SJSA1 (cell line): ENCODE results near the gene FAM149B1. TPM values are rescaled to one million over a fixed set of nuclear protein-coding genes. Genes with fewer than 3 reads are reported as not detected.

Experiments used
- DNase-seq, 2 experiments: peaks; one replicate each; pipeline ENCODE4 v3.0.0-alpha.2; 2015 to 2020; ENCODE audit warnings: low spot score in 2 of 2, low read depth in 1 of 2
- H3K27ac ChIP-seq: fragments of 250-450 bp; sonication (Bioruptor Pico); 2 replicates; pipeline ENCODE4 v1.5.1; 2020; ENCODE audit warnings: mild to moderate bottlenecking, moderate library complexity
- H3K27me3 ChIP-seq: fragments of 250-450 bp; sonication (Bioruptor Pico); replicated peaks from 2 replicates; pipeline ENCODE4 v1.5.1; 2020; ENCODE audit warnings: mild to moderate bottlenecking, moderate library complexity
- H3K36me3 ChIP-seq: fragments of 250-450 bp; sonication (Bioruptor Pico); 2 replicates; pipeline ENCODE4 v1.5.1; 2020; ENCODE audit warnings: mild to moderate bottlenecking
- H3K4me1 ChIP-seq: fragments of 250-450 bp; sonication (Bioruptor Pico); replicated peaks from 2 replicates; pipeline ENCODE4 v1.6.1; 2021; ENCODE audit warnings: mild to moderate bottlenecking
- H3K4me3 ChIP-seq: fragments of 250-450 bp; sonication (Bioruptor Pico); 2 replicates; pipeline ENCODE4 v1.5.1; 2020; ENCODE audit warnings: mild to moderate bottlenecking
- H3K9me3 ChIP-seq: fragments of 250-450 bp; sonication (Bioruptor Pico); replicated peaks from 2 replicates; pipeline ENCODE4 v1.5.1; 2020; ENCODE audit warnings: mild to moderate bottlenecking
- total RNA-seq: library from RNA; depleted of rRNA; stranded (reverse); fragments of >200 nt; shearing (Covaris generic); gene quantifications from 2 replicates; pipeline ENCODE4 v1.2.3, GENCODE V29; 2014

FAM149B1 gene
- total RNA-seq, 1 experiment from 2014 or later: 15.4 TPM

DNA sequence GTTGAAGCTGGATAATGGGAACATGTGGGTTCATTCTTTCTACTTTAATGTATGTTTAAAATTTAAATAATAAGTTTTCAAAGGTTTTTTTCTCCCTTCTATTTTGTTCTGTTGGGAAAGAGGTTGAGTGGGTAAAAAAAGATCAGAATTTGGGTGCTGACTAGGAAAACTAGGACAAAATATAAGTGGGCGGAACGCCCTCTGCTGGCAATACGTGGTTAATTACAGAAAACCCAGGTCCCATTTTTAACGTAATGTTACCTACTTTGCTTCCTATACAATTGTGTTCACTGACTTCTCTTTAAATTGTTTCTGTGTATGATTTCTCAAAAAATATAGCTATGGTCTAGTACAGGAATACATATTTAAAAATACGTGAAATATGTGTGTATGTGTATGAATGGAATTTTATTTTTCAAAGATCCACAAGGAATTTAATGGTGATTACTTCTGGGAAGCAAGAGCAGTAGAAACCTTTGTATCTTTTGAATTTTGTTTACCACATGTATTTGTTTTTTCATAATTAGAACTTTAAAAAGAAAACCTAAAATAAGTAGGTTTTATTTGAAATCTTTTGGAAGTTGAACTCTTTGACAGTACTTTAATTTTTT lies 8.8 kb upstream of the FAM149B1 start:
- Histone ChIP-seq H3K27ac (no peak overlapping the region), H3K9me3 (0 out of 2 replicates have a peak, but pooled peaks cover 4% of the 10 kb centered on the region), H3K4me3 (no peak overlapping the region), H3K27me3 (no peaks in the 10 kb centered on the region), H3K4me1 (no peaks in the 10 kb centered on the region), H3K36me3 (peaks cover 71% of the 10 kb centered on the region)
- peak in 1 of 2 experiments; percentile 42 for DNase-seq

DNA sequence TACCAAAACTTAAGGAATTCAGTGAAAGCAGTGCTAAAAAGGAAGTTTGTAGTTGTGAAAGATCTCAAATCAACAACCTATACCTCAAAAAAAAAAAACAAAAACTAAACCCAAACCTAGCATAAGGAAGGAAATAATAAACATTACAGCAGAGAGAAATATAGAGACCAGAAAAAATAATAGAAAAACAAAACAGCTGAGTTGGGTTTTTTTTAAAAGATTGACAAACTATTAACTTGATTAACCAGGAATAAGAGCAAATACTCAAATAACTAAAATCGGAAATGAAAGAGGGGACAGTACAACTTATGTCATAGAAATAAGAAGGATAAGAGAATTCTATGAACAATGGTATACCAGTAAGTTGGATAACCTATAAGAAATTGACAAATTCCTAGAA lies 6.8 kb upstream of the FAM149B1 start:
- no peak for DNase-seq
- Histone ChIP-seq H3K4me3 (no peak overlapping the region), H3K36me3 (peaks cover 63% of the 10 kb centered on the region), H3K27me3 (no peaks in the 10 kb centered on the region), H3K4me1 (no peaks in the 10 kb centered on the region), H3K9me3 (0 out of 2 replicates have a peak, but pooled peaks cover 4% of the 10 kb centered on the region), H3K27ac (no peak overlapping the region)

DNA sequence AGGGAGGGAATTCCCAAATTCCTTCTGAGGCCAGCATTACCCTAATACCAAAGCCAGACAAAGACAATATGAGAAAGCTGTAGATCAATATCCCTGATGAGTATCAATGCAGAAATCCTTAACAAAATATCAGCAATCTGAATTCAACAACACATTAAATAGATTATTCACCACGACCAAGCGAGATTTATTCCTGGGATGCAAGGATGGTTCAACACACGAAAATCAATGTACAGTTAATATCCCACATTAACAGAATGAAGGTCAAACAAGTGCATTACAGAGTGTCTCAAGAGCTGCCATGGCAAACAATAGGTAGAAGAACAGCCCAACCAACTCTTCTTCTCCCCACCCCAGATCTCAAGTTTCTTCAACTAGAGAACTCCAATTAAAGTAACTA lies 6.3 kb upstream of the FAM149B1 start:
- Histone ChIP-seq H3K9me3 (peaks cover 4% of the 10 kb centered on the region; the same call in 1 of the 2 replicates), H3K36me3 (peaks cover 57% of the 10 kb centered on the region), H3K27me3 (no peaks in the 10 kb centered on the region), H3K4me1 (peaks cover under 1% of the 10 kb centered on the region; the same call in 1 of the 2 replicates), H3K27ac (no peak overlapping the region), H3K4me3 (no peak overlapping the region)
- no peak for DNase-seq

- Histone ChIP-seq H3K9me3 (peaks cover 4% of the 10 kb centered on the region; the same call in 1 of the 2 replicates), H3K27ac (no peak overlapping the region), H3K4me3 (no peak overlapping the region), H3K27me3 (no peaks in the 10 kb centered on the region), H3K4me1 (peaks cover 4% of the 10 kb centered on the region; the same call in 1 of the 2 replicates), H3K36me3 (peaks cover 63% of the 10 kb centered on the region)
- DNase-seq: no peak
Observed at GRCh38 chr10:73163096-73163495, 4.8 kb upstream of the FAM149B1 start.

DNA sequence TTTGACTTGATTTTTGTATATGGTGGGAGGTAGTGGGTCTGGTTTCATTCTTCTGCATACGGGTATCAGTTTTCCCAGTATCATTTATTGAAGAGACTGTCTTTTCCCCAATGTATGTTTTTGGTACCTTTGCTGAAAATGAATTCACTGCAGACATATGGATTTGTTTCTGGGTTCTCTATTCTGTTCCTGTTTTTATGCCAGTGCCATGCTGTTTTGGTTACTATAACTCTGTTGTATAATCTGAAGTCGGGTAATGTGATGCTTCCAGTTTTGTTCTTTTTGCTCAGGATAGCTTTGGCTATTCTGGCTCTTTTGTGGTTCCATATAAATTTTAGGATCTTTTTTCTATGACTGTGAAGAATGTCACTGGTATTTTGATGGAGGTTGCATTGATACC lies 947 bp upstream of the FAM149B1 start:
- Histone ChIP-seq H3K9me3 (peaks cover 3% of the 10 kb centered on the region; the same call in 1 of the 2 replicates), H3K36me3 (peaks cover 34% of the 10 kb centered on the region), H3K4me3 (peak overlapping the region; percentile 74), H3K27ac (peak overlapping the region; percentile 83), H3K27me3 (no peaks in the 10 kb centered on the region), H3K4me1 (peaks cover 4% of the 10 kb centered on the region; the same call in 1 of the 2 replicates)
- DNase-seq: peak in 1 of 2 experiments; percentile 2

GRCh38 chr10:73167458-73167782 lies 499 bp upstream of the FAM149B1 start:
- Histone ChIP-seq H3K9me3 (no peaks in the 10 kb centered on the region; the same call in 1 of the 2 replicates), H3K27ac (peak overlapping the region; percentile 83), H3K4me3 (peak overlapping the region; percentile 74), H3K4me1 (peaks cover 4% of the 10 kb centered on the region; the same call in 1 of the 2 replicates), H3K36me3 (peaks cover 30% of the 10 kb centered on the region), H3K27me3 (no peaks in the 10 kb centered on the region)
- DNase-seq: no peak

GRCh38 chr10:73168465-73168803 lies 515 bp downstream of the FAM149B1 start:
- Histone ChIP-seq H3K9me3 (no peaks in the 10 kb centered on the region; the same call in 1 of the 2 replicates), H3K27me3 (no peaks in the 10 kb centered on the region), H3K27ac (peak overlapping the region; percentile 83), H3K4me3 (peak overlapping the region; percentile 74), H3K4me1 (peaks cover 4% of the 10 kb centered on the region; the same call in 1 of the 2 replicates), H3K36me3 (peaks cover 20% of the 10 kb centered on the region)
- DNase-seq: no peak

GRCh38 chr10:73169320-73169719 lies 1.4 kb downstream of the FAM149B1 start:
- no peak overlapping the region for H3K4me3 ChIP-seq
- H3K27me3 ChIP-seq: no peaks in the 10 kb centered on the region
- H3K27ac ChIP-seq: no peak overlapping the region
- H3K36me3 ChIP-seq: peaks cover 13% of the 10 kb centered on the region
- H3K9me3 ChIP-seq: no peaks in the 10 kb centered on the region; the same call in 1 of the 2 replicates
- H3K4me1 ChIP-seq: peaks cover 4% of the 10 kb centered on the region; the same call in 1 of the 2 replicates
- DNase-seq: no peak

DNA sequence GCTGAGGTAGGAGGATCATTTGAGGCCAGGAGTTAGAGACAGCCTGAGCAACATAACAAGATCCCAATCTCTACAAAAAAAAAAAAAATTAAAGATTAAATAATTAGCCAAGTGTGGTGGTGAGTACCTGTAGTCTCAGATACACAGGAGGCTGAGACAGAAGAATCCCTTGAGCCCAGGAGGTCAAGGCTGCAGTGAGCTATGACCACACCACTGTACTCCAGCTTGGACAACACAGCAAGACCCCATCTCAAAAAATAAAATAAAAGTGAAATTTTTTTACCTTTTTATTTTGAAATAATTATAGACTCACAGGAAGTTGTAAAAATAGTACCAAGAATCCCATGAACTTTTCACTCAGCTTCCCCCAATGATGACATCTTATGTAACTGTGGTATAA lies 4.9 kb downstream of the FAM149B1 start:
- Histone ChIP-seq H3K9me3 (no peaks in the 10 kb centered on the region), H3K4me3 (no peak overlapping the region), H3K36me3 (peaks cover 14% of the 10 kb centered on the region), H3K4me1 (no peaks in the 10 kb centered on the region), H3K27me3 (no peaks in the 10 kb centered on the region), H3K27ac (no peak overlapping the region)
- no peak for DNase-seq

- no peaks in the 10 kb centered on the region for H3K4me1 ChIP-seq
- peaks cover 16% of the 10 kb centered on the region for H3K36me3 ChIP-seq
- H3K27me3 ChIP-seq: no peaks in the 10 kb centered on the region
- H3K9me3 ChIP-seq: no peaks in the 10 kb centered on the region
- H3K27ac ChIP-seq: no peak overlapping the region
- no peak overlapping the region for H3K4me3 ChIP-seq
- no peak for DNase-seq
Observed at GRCh38 chr10:73174148-73174925, 6.4 kb downstream of the FAM149B1 start.

DNA sequence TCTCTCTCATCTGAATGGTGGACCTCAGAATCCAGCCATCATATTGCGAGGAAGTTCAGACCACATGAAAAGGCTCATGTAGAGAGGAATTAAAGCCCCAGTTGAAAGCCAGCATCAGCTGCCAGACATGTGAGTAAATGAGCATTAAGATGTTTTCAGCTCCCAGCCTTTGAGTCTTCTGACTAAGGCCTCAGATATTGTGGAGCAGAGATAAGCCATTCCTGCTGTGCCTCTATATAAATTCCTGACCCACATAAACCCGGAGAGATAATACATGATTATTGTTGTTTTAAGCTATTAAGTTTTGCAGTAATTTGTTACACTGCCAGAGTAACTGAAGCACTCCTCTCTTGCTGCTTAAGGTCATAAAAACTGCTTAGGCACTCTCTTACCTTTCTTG lies 14.6 kb downstream of the FAM149B1 start:
- no peak for DNase-seq
- no peaks in the 10 kb centered on the region for H3K9me3 ChIP-seq
- no peak overlapping the region for H3K4me3 ChIP-seq
- no peaks in the 10 kb centered on the region for H3K4me1 ChIP-seq
- H3K27me3 ChIP-seq: no peaks in the 10 kb centered on the region
- peaks cover 15% of the 10 kb centered on the region for H3K36me3 ChIP-seq
- no peak overlapping the region for H3K27ac ChIP-seq

DNA sequence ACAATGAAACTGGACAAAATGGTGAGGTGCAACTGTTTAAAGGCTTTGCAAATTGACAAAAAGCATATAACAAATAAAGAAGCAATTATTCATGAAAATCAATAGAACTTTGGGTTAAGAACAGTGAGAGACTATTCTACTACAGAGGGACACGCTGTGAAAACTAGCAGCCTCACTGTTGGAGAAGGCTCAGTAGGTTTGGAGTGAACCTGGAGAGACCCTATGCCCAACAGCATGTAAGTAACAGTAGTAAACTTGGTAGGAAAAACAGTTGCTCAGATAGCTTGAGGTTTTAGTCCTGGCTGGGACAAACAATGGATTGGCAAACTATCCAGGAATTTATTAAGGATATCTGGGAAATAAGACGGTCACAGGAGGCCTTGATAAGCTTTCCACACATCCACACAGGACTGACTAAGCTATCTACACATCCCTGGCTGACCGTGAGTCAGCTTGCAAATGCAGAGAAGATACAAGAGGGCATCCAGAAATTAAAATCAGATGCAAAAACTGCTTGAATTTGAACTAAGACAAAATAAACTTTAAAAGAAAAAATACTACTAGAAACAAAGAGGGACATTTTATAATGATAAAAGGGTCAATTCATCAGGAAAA lies 15.9 kb downstream of the FAM149B1 start:
- no peak for DNase-seq
- no peaks in the 10 kb centered on the region for H3K27me3 ChIP-seq
- H3K4me3 ChIP-seq: no peak overlapping the region
- peaks cover 13% of the 10 kb centered on the region for H3K36me3 ChIP-seq
- no peaks in the 10 kb centered on the region for H3K4me1 ChIP-seq
- H3K9me3 ChIP-seq: no peaks in the 10 kb centered on the region
- no peak overlapping the region for H3K27ac ChIP-seq

DNA sequence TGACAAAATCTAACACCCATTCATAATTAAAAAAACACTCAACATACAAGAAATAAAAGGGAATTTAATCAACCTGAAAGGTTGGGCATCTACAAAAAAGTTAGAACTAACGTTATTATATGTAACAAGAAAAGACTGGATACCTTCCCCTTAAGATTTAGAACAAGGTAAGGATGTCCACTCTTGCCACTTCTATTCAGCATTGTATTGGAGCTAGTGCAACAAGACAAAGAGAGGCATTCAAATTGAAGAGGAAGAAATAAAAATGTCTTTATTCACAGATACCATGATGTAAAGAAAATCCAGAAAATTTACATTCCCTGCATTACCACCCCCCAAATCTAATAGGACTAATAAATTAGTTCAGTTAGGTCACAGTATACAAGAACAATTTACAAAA lies 18.3 kb downstream of the FAM149B1 start:
- H3K36me3 ChIP-seq: peaks cover 12% of the 10 kb centered on the region
- H3K27me3 ChIP-seq: no peaks in the 10 kb centered on the region
- DNase-seq: no peak
- no peak overlapping the region for H3K4me3 ChIP-seq
- H3K9me3 ChIP-seq: no peaks in the 10 kb centered on the region
- no peaks in the 10 kb centered on the region for H3K4me1 ChIP-seq
- no peak overlapping the region for H3K27ac ChIP-seq

- H3K9me3 ChIP-seq: no peaks in the 10 kb centered on the region
- H3K27ac ChIP-seq: no peak overlapping the region
- H3K36me3 ChIP-seq: 0 out of 2 replicates have a peak, but pooled peaks cover 2% of the 10 kb centered on the region
- DNase-seq: no peak
- H3K4me3 ChIP-seq: no peak overlapping the region
- H3K27me3 ChIP-seq: no peaks in the 10 kb centered on the region
- no peaks in the 10 kb centered on the region for H3K4me1 ChIP-seq
Observed at GRCh38 chr10:73190188-73190587, 22.3 kb downstream of the FAM149B1 start.
